Heart left ventricle (tissue), 16 donors: ENCODE measurements around the gene TXNRD2. TPM values are rescaled to one million over a fixed set of nuclear protein-coding genes. Genes with fewer than 3 reads are reported as not detected.
A peak's percentile ranks its signal among the peaks of the same experiment; 100 is the strongest.

ENCODE experiments used
- ATAC-seq, 4 donors: fragments of 200-7000 bp; cut with Tn5 transposase; one replicate each; pipeline ENCODE4 v1.9.1; 2020 to 2022; ENCODE audit warnings: moderate library complexity in 4 of 4, mild to moderate bottlenecking in 3 of 4, moderate number of reproducible peaks in 1 of 4
- DNase-seq, 5 donors: peaks; one replicate each; pipeline ENCODE4 v3.0.0-alpha.2; 2020
- H3K27ac ChIP-seq, 12 donors: fragments of 200-600 bp; sonication (generic) in 4 of 12; one replicate each; pipeline versions ENCODE4 v1.5.0 to v1.8.0; 2016 to 2022; ENCODE audit warnings: mild to moderate bottlenecking in 2 of 12
- H3K27me3 ChIP-seq, 9 donors: fragments of 200-600 bp; sonication (generic) in 2 of 9; one replicate each; pipeline versions ENCODE4 v1.5.1 to v1.8.0; 2016 to 2022; ENCODE audit warnings: mild to moderate bottlenecking in 3 of 9
- H3K36me3 ChIP-seq, 9 donors: fragments of 200-600 bp; sonication (generic) in 2 of 9; one replicate each; pipeline versions ENCODE4 v1.5.0 to v1.8.0; 2018 to 2022; ENCODE audit warnings: mild to moderate bottlenecking in 2 of 9
- H3K4me1 ChIP-seq, 12 donors: fragments of 200-600 bp; sonication (generic) in 4 of 12; one replicate each; pipeline versions ENCODE4 v1.5.0 to v1.8.0; 2016 to 2022; ENCODE audit warnings: mild to moderate bottlenecking in 3 of 12
- H3K4me3 ChIP-seq, 12 donors: fragments of 200-600 bp; sonication (generic) in 4 of 12; one replicate each; pipeline versions ENCODE4 v1.5.0 to v1.8.0; 2017 to 2022; ENCODE audit warnings: mild to moderate bottlenecking in 9 of 12, moderate library complexity in 4 of 12
- H3K9me3 ChIP-seq, 12 donors: fragments of 200-600 bp; sonication (generic) in 4 of 12; one replicate each; pipeline versions ENCODE4 v1.5.0 to v1.8.0; 2016 to 2022; ENCODE audit warnings: mild to moderate bottlenecking in 1 of 12
- POLR2A ChIP-seq, 2 donors: fragments of 450-650 bp; IDR thresholded peaks; one replicate each; pipeline ENCODE4 v1.6.1; 2017; ENCODE audit warnings: antibody characterized with exemption in 2 of 2, mild to moderate bottlenecking in 2 of 2, moderate library complexity in 2 of 2
- WGBS, 4 donors: extraction: QIAGEN DNeasy Blood & Tissue Kit in 2 of 4; methylation state at CpG; one replicate each; pipeline versions ENCODE4 v1.1.5 to v1.1.7; 2013 to 2018; 5-methylcytosine and 5-hydroxymethylcytosine counted together
- intact Hi-C, 10 donors: fragments of 100-400 bp; cut with DNase I; formaldehyde crosslinking; loops; one replicate each; pipeline versions ENCODE4 v1.11.1 to v1.14.2; 2022
- polyA plus RNA-seq, 2 donors: library from polyadenylated mRNA; stranded (reverse); fragments of 200-250 nt; gene quantifications; one replicate each; pipeline ENCODE4 v1.2.3, GENCODE V29; 2013
- total RNA-seq, 9 donors: library from RNA; depleted of rRNA in 2 of 9; stranded (reverse); fragments of >200 nt in 2 of 9; fragmentation: NEBNext Ultra II Directional in 3 of 9; extraction: Animal tissue kit (Norgen Biotek cat#: 25700) in 3 of 9; gene quantifications; one replicate each; pipeline versions ENCODE4 v1.1.0 to v1.2.4, GENCODE V29; 2016 to 2023
- TF ChIP-seq, protein P1 (sequence below), 12 donors: fragments of 200-600 bp; sonication (generic) in 4 of 12; IDR thresholded peaks; one replicate each; pipeline versions ENCODE4 v1.5.0 to v1.8.0; 2018 to 2022; ENCODE audit warnings: antibody characterized with exemption in 12 of 12, mild to moderate bottlenecking in 5 of 12
- donor health status: ischemic (EF 13 %, LVEDD 7.1; RV severe dilation, severe dysfunction).
- donor health status: healthy with polysubstance abuse.
- donor health status: DM: no; HTN: yes; CAD: no.
- donor health status: DM: no; HTN: no; CAD: no.
- donor health status: ischemic (EF 25% LVEDD 6.9; RV normal size, moderate dysfunction).
- donor health status: ischemic (EF 25% LVEDD 5.7; RV mildly dilated, moderate dysfunction).
- donor health status: healthy.
- donor health status: DM: yes; HTN: yes; CAD: no.
- donor health status: ischemic (EF 35%, LVEDD 5.7; RV mildly dilated, moderate dysfunction).
- donor health status: nonischemic (EF 11% LVEDD 7.7; RV severe dilation, severe dysfunction).
- donor health status: DM: yes; HTN: yes; CAD: no.
- donor health status: PGD.
- donor health status: ischemic (EF 29% LVEDD 5.4; RV normal size, mild dysfunction).
- donor health status: nonischemic (EF 23%, LVEDD 6.1; RV moderate dilation, normal function).

Gene TXNRD2
- total and polyA plus RNA-seq, 11 donors: 23.4 to 60.2 (median 33.5) TPM

- intact Hi-C loops: loop anchor here in 4 of 10 donors (1.0 to 10.0 kb wide), 4 partner anchors 40 to 314 kb away; no protein-coding TSS in a partner anchor
- TF ChIP-seq, protein P1, sequence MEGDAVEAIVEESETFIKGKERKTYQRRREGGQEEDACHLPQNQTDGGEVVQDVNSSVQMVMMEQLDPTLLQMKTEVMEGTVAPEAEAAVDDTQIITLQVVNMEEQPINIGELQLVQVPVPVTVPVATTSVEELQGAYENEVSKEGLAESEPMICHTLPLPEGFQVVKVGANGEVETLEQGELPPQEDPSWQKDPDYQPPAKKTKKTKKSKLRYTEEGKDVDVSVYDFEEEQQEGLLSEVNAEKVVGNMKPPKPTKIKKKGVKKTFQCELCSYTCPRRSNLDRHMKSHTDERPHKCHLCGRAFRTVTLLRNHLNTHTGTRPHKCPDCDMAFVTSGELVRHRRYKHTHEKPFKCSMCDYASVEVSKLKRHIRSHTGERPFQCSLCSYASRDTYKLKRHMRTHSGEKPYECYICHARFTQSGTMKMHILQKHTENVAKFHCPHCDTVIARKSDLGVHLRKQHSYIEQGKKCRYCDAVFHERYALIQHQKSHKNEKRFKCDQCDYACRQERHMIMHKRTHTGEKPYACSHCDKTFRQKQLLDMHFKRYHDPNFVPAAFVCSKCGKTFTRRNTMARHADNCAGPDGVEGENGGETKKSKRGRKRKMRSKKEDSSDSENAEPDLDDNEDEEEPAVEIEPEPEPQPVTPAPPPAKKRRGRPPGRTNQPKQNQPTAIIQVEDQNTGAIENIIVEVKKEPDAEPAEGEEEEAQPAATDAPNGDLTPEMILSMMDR (IDR thresholded peaks at IDR 0.05): no peak
- no peak for TF ChIP-seq POLR2A (IDR thresholded peaks at IDR 0.05)
- WGBS, 4 donors: 93% methylated on average over 27 to 50 of the region's 50 CpGs
- Histone ChIP-seq H3K4me3 (no peak overlapping the region), H3K27me3 (no peaks in the 10 kb centered on the region), H3K4me1 (peaks cover 0 to 32% (median 5%) of the 10 kb centered on the region in 12 donors), H3K27ac (peak overlapping the region in 1 of 12 donors; percentile 41), H3K36me3 (peaks cover 0 to 82% (median 60%) of the 10 kb centered on the region in 9 donors), H3K9me3 (no peaks in the 10 kb centered on the region)
- DNase-seq: no peak
- ATAC-seq: no peak
Observed at GRCh38 chr22:19972652-19973550, 31.3 kb upstream of the TXNRD2 start.

GRCh38 chr22:19972251-19972650, 30.6 kb upstream of the TXNRD2 start:
- H3K4me3 ChIP-seq: no peak overlapping the region
- DNase-seq (no peak), ATAC-seq (no peak)
- intact Hi-C loops: loop anchor here in 4 of 10 donors (1.0 to 10.0 kb wide), 4 partner anchors 41 to 315 kb away; no protein-coding TSS in a partner anchor
- H3K36me3 ChIP-seq: peaks cover 0 to 82% (median 59%) of the 10 kb centered on the region in 9 donors
- H3K27ac ChIP-seq: peak overlapping the region in 1 of 12 donors; percentile 41
- H3K27me3 ChIP-seq: no peaks in the 10 kb centered on the region
- H3K9me3 ChIP-seq: no peaks in the 10 kb centered on the region
- TF ChIP-seq, protein P1 (IDR thresholded peaks at IDR 0.05): no peak
- TF ChIP-seq POLR2A (IDR thresholded peaks at IDR 0.05): no peak
- H3K4me1 ChIP-seq: peaks cover 0 to 32% (median 5%) of the 10 kb centered on the region in 12 donors
- WGBS, 4 donors: 84 to 90% (median 87%) methylated on average over 8 to 9 of the region's 9 CpGs

DNA sequence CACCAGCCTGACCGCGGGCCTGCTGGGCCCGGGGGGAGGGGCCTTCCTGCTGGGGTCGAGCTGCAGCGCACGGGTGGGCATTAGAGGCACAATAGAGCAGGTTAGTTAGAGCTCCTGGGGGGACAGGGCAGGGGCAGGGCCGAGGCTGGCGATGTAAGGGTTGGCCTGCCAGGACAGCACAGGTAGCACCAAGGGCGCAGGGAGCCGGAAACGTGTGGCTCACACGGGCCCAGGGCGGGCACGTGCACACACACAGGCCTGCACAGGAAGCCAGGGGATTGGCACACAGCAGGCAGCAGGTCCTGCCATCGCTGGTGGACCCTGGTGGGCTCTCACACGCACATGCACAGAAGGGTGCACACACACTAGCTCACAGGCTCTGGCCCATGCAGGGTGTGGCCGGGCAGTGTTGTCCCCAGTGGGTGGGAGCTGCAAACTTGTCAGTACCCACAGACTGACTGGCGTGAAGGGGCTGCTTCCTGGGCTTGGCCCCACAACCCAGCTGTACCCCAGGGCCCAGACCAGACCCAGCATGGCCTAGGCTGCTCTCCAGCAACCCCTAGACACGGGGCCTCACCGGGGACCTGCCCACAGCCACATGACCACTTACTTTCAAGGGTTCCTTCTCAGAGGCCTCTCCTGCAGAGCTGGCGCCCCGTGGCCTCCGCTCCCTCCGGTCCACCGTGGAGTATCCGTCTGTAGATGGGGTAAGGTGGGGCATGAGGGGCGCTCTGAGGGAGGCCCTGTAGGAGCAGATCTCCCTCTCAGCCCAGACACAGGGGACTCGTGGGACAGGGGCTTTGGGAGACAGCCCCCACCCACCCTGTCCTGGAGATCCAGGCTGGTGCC, 29.9 kb upstream of the TXNRD2 start:
- DNase-seq: no peak
- H3K4me3 ChIP-seq: no peak overlapping the region
- no peaks in the 10 kb centered on the region for H3K9me3 ChIP-seq
- WGBS, 4 donors: 64 to 68% (median 66%) methylated on average over 10 to 28 of the region's 28 CpGs
- H3K27ac ChIP-seq: peak overlapping the region in 2 of 12 donors; percentile 41 to 55
- no peaks in the 10 kb centered on the region for H3K27me3 ChIP-seq
- H3K4me1 ChIP-seq: peaks cover 0 to 32% (median 5%) of the 10 kb centered on the region in 12 donors
- TF ChIP-seq, protein P1 (IDR thresholded peaks at IDR 0.05): no peak
- no peak for TF ChIP-seq POLR2A (IDR thresholded peaks at IDR 0.05)
- peak in 1 of 4 donors; percentile 1 for ATAC-seq
- H3K36me3 ChIP-seq: peaks cover 0 to 82% (median 54%) of the 10 kb centered on the region in 9 donors
- intact Hi-C loops: loop anchor here in 8 of 10 donors (1.0 to 10.0 kb wide), 5 partner anchors 41 to 316 kb away; no protein-coding TSS in a partner anchor
